ENCODE measurements around the gene CAMTA1. TPM values are rescaled to one million over a fixed set of nuclear protein-coding genes. Genes with fewer than 3 reads are reported as not detected.
"Not testable (repeated sequence)": the region's sequence is repeated elsewhere in the genome, so short reads cannot be mapped to it uniquely, and the experiment has no call there.

Gene CAMTA1
- total RNA-seq, 1 donor from 2014 or later: 40.9 TPM

DNA sequence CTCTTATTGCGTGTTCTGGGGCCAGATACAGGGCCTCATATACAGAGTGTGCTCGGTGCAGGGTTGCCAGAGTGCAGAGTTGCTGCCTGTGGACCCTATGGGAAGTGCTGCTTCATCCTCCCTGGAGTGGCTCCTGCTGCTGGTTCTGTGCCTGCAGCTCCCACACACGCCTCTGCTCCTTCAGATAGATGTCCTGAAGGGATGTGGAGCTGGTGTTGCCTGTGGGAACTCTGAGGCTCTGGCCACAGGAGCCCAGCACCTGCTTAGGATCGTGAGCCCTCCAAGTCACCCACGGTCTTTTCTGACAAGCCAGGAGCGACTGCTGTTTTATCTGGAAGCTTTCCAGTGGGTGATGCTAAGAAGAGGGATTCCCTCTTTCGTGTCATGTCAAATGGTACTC, 120.5 kb downstream of the CAMTA1 start:
- no peak for DNase-seq (ENCODE audit: low read depth in 2 of 2)

DNA sequence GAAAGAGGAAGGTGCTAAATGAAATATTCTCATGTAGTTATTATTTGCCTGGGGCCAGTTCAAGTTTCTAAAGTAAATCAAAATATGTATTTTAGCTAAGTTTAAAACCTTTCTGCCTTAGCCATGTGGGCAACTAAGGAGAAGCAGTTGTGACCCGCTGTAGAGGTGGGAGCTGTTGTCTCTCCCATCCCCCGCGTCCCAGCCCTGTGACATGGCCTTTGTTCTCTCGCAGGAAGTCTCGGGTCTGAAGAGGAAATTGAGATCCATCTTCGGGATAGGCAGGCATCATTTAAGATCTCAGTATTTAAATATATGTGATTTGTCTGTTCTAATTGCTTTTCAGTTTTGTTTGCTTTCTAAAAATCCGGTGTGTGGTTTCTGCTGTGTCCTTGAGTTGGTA, 121.5 kb downstream of the CAMTA1 start:
- DNase-seq (ENCODE audit: low read depth in 2 of 2): no peak

- DNase-seq (ENCODE audit: low read depth in 2 of 2): no peak
These were observed 121.9 kb downstream of the CAMTA1 start for GRCh38 chr1:6907201-6907600.

GRCh38 chr1:6907676-6908434, 122.6 kb downstream of the CAMTA1 start:
- no peak for DNase-seq (ENCODE audit: low read depth in 2 of 2)

DNA sequence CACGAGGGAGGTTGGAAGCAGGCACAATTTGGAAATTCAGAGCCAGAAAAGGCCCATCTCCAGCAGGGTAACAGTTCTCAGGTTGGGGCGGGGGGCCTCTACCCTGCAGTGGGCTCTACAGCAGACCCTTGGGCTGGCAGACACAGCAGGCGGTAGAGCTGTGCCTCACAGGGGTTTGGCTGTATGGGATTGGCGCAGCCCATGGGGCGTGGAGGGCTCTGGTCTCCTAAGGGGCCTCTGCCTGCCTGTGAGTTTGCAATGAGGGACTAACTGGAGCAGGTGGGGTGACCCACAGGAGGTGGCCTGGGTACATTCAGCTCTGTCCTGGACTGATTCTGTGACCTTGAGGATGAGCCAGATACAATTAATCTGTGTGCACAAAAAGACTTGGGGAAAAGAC, 124.1 kb downstream of the CAMTA1 start:
- no peak for DNase-seq (ENCODE audit: low read depth in 2 of 2)

- DNase-seq (ENCODE audit: low read depth in 2 of 2): no peak
These were observed 124.6 kb downstream of the CAMTA1 start for GRCh38 chr1:6909857-6910256.

DNA sequence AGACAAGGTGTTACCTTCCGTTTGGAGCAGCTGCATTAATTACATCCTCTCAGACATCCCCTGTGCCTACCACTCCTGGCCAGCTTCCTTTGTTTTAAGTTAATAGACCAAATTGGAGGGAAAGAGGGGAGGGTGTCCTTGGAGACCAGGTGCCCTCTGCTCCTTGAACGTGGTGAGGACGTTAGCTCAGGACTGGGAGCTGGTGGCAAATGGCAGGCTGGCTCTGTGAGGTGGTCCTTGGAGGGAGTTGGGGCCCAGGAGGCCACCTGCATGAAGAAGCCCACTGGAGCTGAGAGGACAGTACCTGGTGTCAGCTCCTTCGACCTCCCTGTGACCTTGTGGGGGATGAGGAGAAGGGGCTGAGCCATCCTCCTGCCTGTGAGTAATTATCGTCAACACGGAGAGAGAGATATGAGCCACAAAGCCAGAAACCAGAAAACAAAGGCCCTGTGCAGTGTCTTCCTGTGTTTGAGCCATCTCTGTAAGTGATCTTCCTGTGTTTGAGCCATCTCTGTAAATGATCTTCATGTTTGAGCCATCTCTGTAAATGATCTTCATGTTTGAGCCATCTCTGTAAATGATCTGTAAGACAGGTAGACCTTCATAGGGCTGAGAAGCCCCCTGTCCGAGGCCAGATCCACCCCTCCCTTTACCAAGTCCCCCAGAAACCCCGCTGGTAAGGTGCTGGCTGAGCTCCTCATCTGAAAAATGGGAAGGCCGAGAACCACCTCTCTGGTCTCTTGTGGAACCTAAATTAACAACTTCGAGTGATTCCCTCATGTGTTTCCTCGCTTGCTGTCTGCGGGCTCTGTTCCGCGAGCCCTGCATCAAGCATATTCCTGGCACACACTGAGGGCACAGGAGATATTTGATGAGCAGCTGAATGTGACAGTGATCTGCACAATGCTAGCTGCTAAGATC, 126.0 kb downstream of the CAMTA1 start:
- DNase-seq (ENCODE audit: low read depth in 2 of 2): no peak

- DNase-seq (ENCODE audit: low read depth in 2 of 2): no peak
These were observed 126.7 kb downstream of the CAMTA1 start for GRCh38 chr1:6911974-6912373.

GRCh38 chr1:6912518-6912917, 127.3 kb downstream of the CAMTA1 start:
- DNase-seq (ENCODE audit: low read depth in 2 of 2): no peak

GRCh38 chr1:6913086-6913485, 127.8 kb downstream of the CAMTA1 start:
- no peak for DNase-seq (ENCODE audit: low read depth in 2 of 2)

GRCh38 chr1:6914706-6915105, 129.5 kb downstream of the CAMTA1 start:
- DNase-seq (ENCODE audit: low read depth in 2 of 2): no peak

- no peak for DNase-seq (ENCODE audit: low read depth in 2 of 2)
These were observed 130.8 kb downstream of the CAMTA1 start for GRCh38 chr1:6915999-6916565.

DNA sequence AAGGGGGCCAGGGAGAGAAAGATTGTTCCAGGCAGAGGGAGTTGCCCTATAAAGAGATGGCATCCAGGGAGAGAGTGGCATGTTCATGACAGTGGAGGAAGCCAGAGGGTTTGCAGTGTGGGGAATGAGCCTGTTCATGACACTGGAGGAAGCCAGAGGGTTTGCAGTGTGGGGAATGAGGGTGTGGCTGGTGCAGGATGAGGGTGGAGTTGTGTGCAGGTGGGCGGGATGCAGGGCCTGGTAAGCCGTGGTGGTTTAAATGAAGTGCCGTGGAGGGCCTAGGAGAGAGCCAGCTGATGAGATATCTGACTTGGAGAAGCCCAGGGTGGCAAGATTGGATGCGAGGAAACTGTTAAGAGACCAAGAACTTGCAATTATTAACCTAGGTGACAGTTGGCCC, 131.8 kb downstream of the CAMTA1 start:
- DNase-seq (ENCODE audit: low read depth in 2 of 2): no peak

GRCh38 chr1:6918186-6918924, 133.1 kb downstream of the CAMTA1 start:
- DNase-seq (ENCODE audit: low read depth in 2 of 2): no peak

- DNase-seq (ENCODE audit: low read depth in 2 of 2): no peak
These were observed 133.8 kb downstream of the CAMTA1 start for GRCh38 chr1:6918925-6919511.

GRCh38 chr1:6921506-6921905, 136.3 kb downstream of the CAMTA1 start:
- not testable (repeated sequence) for DNase-seq (ENCODE audit: low read depth in 2 of 2)

- DNase-seq (ENCODE audit: low read depth in 2 of 2): no peak
These were observed 137.1 kb downstream of the CAMTA1 start for GRCh38 chr1:6922096-6922931.

DNA sequence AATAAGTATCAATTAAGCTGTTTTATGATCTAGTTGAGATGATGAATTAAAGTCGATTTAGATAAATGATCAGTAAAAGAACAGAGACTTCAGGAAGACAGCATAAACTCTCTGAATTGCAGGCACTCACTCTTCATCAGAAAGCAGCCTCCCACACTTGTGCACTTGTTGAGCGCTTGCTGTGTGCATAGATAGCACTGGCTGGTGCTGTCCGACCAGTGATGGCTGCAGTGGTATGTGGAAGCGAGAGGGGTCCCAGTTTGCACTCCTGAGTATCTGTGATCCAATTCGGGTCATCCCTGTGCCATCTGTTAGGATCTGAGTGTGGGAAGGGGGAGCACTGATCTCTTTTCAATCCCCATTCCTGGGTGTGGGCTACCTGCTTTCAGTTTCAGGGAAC, 137.8 kb downstream of the CAMTA1 start:
- DNase-seq (ENCODE audit: low read depth in 2 of 2): no peak

- no peak for DNase-seq (ENCODE audit: low read depth in 2 of 2)
These were observed 138.2 kb downstream of the CAMTA1 start for GRCh38 chr1:6923416-6923815.

All from lung microvascular endothelial cell (primary cell).